Measurements from ENCODE around the gene DOCK3.

DNA sequence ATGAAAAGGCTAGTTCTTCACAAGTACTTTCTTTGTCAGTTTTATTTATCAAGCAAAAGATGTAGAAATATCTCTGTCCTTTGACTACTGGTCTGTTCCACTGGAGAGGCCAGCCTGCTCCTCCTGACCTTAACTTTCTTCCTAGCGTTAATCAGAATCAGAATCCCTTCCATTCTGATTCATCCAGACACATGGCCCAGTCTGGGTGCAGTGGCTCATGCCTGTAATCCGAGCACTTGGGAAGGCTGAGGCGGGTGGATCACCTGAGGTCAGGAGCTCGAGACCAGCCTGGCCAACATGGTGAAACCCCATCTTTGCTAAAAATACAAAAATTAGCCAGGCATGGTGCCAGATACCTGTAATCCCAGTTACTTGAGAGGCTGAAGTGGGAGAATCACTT, 678.4 kb downstream of the DOCK3 start:
- TF ChIP-seq, protein P1, sequence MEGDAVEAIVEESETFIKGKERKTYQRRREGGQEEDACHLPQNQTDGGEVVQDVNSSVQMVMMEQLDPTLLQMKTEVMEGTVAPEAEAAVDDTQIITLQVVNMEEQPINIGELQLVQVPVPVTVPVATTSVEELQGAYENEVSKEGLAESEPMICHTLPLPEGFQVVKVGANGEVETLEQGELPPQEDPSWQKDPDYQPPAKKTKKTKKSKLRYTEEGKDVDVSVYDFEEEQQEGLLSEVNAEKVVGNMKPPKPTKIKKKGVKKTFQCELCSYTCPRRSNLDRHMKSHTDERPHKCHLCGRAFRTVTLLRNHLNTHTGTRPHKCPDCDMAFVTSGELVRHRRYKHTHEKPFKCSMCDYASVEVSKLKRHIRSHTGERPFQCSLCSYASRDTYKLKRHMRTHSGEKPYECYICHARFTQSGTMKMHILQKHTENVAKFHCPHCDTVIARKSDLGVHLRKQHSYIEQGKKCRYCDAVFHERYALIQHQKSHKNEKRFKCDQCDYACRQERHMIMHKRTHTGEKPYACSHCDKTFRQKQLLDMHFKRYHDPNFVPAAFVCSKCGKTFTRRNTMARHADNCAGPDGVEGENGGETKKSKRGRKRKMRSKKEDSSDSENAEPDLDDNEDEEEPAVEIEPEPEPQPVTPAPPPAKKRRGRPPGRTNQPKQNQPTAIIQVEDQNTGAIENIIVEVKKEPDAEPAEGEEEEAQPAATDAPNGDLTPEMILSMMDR (IDR thresholded peaks at IDR 0.05) = no peak
- no peak for TF ChIP-seq POLR2AphosphoS5 (IDR thresholded peaks at IDR 0.05)
